Stomach (tissue), 4 donors: ENCODE measurements around the gene DUSP9.

Source experiments
- EP300 ChIP-seq: sonication (generic); formaldehyde crosslinking; IDR thresholded peaks from one replicate; pipeline ENCODE4 v1.6.1; 2017; ENCODE audit warnings: antibody characterized with exemption
- POLR2A ChIP-seq, 4 donors: fragments of 450-650 bp; IDR thresholded peaks; one replicate each; pipeline ENCODE4 v1.6.1; 2016; ENCODE audit warnings: antibody characterized with exemption in 4 of 4, control low read depth in 2 of 4, mild to moderate bottlenecking in 1 of 4, moderate library complexity in 1 of 4
- POLR2AphosphoS5 ChIP-seq, 3 donors: sonication (generic); formaldehyde crosslinking; IDR thresholded peaks; one replicate each; pipeline ENCODE4 v1.6.1; 2016; ENCODE audit warnings: antibody characterized with exemption in 3 of 3
- TF ChIP-seq, protein P1 (sequence below), 7 experiments: fragments of 450-650 bp in 4 of 7; fragments of 200-600 bp in 3 of 7; sonication (generic) in 3 of 7; IDR thresholded peaks; one replicate each; pipeline ENCODE4 v1.5.1; 2016 to 2019; ENCODE audit warnings: antibody characterized with exemption in 7 of 7, control low read depth in 2 of 7, mild to moderate bottlenecking in 1 of 7

DNA sequence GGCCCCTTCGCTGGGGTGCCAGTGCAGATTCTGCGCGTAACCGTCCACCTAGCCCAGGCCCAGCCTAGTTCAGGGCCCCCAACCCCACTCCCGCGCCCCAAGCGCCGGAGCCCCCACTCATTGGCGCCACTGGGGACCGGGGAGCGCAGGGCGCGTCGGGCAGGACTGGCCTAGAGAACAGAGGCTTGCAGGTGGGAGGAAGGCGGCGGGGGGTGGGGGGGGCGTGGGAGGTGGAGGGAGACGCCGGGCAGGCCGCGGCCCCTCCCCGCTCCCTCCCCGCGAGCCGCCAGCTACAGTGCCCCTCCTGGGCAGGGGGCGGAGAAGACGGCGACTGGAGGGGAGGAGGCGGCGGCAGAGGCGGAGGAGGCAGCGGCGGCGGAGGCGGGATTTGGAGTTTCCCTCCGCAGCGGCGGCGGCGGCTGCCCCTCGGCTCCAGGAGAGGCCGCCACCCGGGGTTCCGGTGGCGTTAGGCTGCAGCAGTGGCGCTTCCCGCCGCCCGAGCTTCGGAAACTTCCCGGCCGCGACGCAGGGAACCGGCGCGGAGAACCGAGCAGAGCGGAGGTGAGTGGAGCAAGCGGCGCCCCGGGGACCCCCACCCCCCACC is 4.8 kb upstream of the DUSP9 start:
- TF ChIP-seq, protein P1, sequence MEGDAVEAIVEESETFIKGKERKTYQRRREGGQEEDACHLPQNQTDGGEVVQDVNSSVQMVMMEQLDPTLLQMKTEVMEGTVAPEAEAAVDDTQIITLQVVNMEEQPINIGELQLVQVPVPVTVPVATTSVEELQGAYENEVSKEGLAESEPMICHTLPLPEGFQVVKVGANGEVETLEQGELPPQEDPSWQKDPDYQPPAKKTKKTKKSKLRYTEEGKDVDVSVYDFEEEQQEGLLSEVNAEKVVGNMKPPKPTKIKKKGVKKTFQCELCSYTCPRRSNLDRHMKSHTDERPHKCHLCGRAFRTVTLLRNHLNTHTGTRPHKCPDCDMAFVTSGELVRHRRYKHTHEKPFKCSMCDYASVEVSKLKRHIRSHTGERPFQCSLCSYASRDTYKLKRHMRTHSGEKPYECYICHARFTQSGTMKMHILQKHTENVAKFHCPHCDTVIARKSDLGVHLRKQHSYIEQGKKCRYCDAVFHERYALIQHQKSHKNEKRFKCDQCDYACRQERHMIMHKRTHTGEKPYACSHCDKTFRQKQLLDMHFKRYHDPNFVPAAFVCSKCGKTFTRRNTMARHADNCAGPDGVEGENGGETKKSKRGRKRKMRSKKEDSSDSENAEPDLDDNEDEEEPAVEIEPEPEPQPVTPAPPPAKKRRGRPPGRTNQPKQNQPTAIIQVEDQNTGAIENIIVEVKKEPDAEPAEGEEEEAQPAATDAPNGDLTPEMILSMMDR (IDR thresholded peaks at IDR 0.05): no peak
- TF ChIP-seq POLR2A (IDR thresholded peaks at IDR 0.05) (no peak), EP300 (no peak), POLR2AphosphoS5 (IDR thresholded peaks at IDR 0.05) (no peak)
